Progenitor cell of endocrine pancreas (in vitro differentiated cells): ENCODE data around the gene SRCAP. TPM values are rescaled to one million over a fixed set of nuclear protein-coding genes. Genes with fewer than 3 reads are reported as not detected.
A peak's percentile ranks its signal among the peaks of the same experiment; 100 is the strongest.

Source experiments
- DNase-seq: peaks from one replicate; pipeline ENCODE4 v3.0.0; 2021; ENCODE audit warnings: low spot score; ENCODE audit not compliant: unreplicated experiment
- H3K27ac Mint-ChIP-seq: 2 replicates; pipeline ENCODE4 v1.8.0; 2021; ENCODE audit warnings: mild to moderate bottlenecking, moderate library complexity, mixed read lengths
- H3K27me3 Mint-ChIP-seq: 2 replicates; pipeline ENCODE4 v1.8.0; 2021; ENCODE audit warnings: mixed read lengths
- H3K36me3 Mint-ChIP-seq: 2 replicates; pipeline ENCODE4 v1.8.0; 2022; ENCODE audit warnings: mixed read lengths; ENCODE audit not compliant: insufficient read depth
- H3K4me1 Mint-ChIP-seq: 2 replicates; pipeline ENCODE4 v1.8.0; 2021; ENCODE audit warnings: low read depth, mixed read lengths
- H3K4me3 Mint-ChIP-seq: 2 replicates; pipeline ENCODE4 v1.8.0; 2021; ENCODE audit warnings: low read depth, mild to moderate bottlenecking, moderate library complexity, mixed read lengths
- H3K9me3 Mint-ChIP-seq: 2 replicates; pipeline ENCODE4 v1.8.0; 2021; ENCODE audit warnings: low read depth, mixed read lengths
- CTCF ChIP-seq: fragments of 200-600 bp; sonication (generic); IDR thresholded peaks from one replicate; pipeline ENCODE4 v1.5.0; 2021; ENCODE audit warnings: antibody characterized with exemption, mild to moderate bottlenecking; ENCODE audit not compliant: unreplicated experiment
- total RNA-seq: library from RNA; stranded (reverse); gene quantifications from 2 replicates; pipeline ENCODE4 v1.2.1, GENCODE V29; 2021

SRCAP gene
- total RNA-seq, 1 donor from 2014 or later = 104 TPM

GRCh38 chr16:30745082-30745481 is 46.1 kb downstream of the SRCAP start:
- TF ChIP-seq CTCF = no peak
- Mint-ChIP-seq H3K4me1 (peaks cover 24% of the 10 kb centered on the region), H3K4me3 (no peak overlapping the region), H3K9me3 (no peaks in the 10 kb centered on the region), H3K36me3 (peaks cover 15% of the 10 kb centered on the region), H3K27ac (no peak overlapping the region), H3K27me3 (no peaks in the 10 kb centered on the region)
- DNase-seq = no peak

DNA sequence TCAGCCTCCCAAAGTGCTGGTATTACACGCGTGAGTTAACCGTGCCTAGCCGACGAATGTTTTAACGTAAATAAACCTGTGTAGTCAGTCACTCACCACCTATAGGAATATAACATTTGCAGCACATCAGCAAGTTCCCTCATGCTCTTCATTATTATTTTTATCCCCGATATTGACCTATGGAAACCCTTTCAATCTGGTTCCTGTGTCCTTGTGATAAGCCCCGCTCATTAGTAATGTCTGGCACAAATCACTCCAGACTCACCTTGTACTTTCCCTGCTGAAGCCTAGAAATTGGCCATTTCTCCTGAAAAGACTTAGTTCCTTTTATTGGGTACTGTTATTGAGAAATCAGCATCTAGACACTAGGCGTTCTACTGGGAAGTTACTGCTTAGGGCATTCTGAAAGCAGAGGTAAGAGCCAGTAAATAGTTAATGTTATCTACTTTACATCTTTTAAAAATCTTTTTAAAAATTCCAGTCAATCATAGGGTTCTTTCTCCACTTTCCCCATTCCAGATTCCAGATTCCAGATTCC is 47.7 kb downstream of the SRCAP start:
- Mint-ChIP-seq H3K36me3 (peaks cover 12% of the 10 kb centered on the region), H3K4me3 (no peak overlapping the region), H3K9me3 (no peaks in the 10 kb centered on the region), H3K4me1 (peaks cover 14% of the 10 kb centered on the region), H3K27me3 (no peaks in the 10 kb centered on the region), H3K27ac (peak overlapping the region; percentile 89)
- no peak for DNase-seq
- no peak for TF ChIP-seq CTCF

DNA sequence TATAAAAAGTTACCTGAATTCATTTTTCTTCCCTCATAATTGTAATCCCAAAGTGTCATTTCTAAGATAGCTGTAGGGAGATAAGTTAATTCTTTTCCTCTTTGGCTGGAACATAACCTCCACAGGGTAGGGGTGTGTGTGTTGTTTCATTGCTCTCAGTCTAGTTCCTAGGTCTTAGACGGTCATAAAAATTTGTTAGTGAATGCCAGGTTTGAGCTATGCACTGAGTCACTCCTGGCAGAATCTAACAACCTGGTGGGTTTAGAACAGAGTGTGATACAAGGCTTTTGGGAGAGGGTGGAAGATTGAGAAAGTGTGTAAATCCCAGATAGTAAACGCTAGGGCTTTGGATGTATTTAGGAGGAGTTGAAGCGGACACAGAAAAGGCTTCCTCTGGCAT is 48.4 kb downstream of the SRCAP start:
- peaks cover 12% of the 10 kb centered on the region for H3K36me3 Mint-ChIP-seq
- no peaks in the 10 kb centered on the region for H3K27me3 Mint-ChIP-seq
- peaks cover 14% of the 10 kb centered on the region for H3K4me1 Mint-ChIP-seq
- peak overlapping the region; percentile 89 for H3K27ac Mint-ChIP-seq
- H3K9me3 Mint-ChIP-seq = no peaks in the 10 kb centered on the region
- DNase-seq = no peak
- TF ChIP-seq CTCF = no peak
- peak overlapping the region; percentile 94 for H3K4me3 Mint-ChIP-seq

GRCh38 chr16:30747799-30748633 is 49.0 kb downstream of the SRCAP start, which contains the start of gene PHKG2:
TSS of gene PHKG2 (plus strand) at chr16:30748425. CDS start at chr16:30748821, 396 bp downstream.
- H3K4me3 Mint-ChIP-seq = peak within 1 kb of the TSS; percentile 94
- peaks cover 14% of the 10 kb centered on the region for H3K4me1 Mint-ChIP-seq
- H3K27me3 Mint-ChIP-seq = no peaks in the 10 kb centered on the region
- H3K27ac Mint-ChIP-seq = peak within 1 kb of the TSS; percentile 97
- H3K9me3 Mint-ChIP-seq = no peaks in the 10 kb centered on the region
- DNase-seq = peak; percentile 96
- TF ChIP-seq CTCF = no peak
- H3K36me3 Mint-ChIP-seq = peaks cover 12% of the 10 kb centered on the region

GRCh38 chr16:30748634-30749445 is 49.9 kb downstream of the SRCAP start:
- TF ChIP-seq CTCF = no peak
- Mint-ChIP-seq H3K27me3 (no peaks in the 10 kb centered on the region), H3K36me3 (peaks cover 7% of the 10 kb centered on the region), H3K4me1 (peaks cover 14% of the 10 kb centered on the region), H3K4me3 (peak overlapping the region; percentile 94), H3K9me3 (no peaks in the 10 kb centered on the region), H3K27ac (peak overlapping the region; percentile 97)
- no peak for DNase-seq
